NCI-H2029 treated with DMSO at 0.1 percent for 48 hours (cell line): ENCODE data around the gene FAM171A2.
"Not testable (repeated sequence)": the region's sequence is repeated elsewhere in the genome, so short reads cannot be mapped to it uniquely, and the experiment has no call there.

Source experiments
- DNase-seq: peaks from one replicate; lab custom pipeline; 2025; lab: John Stamatoyannopoulos, UW

Gene FAM171A2

DNA sequence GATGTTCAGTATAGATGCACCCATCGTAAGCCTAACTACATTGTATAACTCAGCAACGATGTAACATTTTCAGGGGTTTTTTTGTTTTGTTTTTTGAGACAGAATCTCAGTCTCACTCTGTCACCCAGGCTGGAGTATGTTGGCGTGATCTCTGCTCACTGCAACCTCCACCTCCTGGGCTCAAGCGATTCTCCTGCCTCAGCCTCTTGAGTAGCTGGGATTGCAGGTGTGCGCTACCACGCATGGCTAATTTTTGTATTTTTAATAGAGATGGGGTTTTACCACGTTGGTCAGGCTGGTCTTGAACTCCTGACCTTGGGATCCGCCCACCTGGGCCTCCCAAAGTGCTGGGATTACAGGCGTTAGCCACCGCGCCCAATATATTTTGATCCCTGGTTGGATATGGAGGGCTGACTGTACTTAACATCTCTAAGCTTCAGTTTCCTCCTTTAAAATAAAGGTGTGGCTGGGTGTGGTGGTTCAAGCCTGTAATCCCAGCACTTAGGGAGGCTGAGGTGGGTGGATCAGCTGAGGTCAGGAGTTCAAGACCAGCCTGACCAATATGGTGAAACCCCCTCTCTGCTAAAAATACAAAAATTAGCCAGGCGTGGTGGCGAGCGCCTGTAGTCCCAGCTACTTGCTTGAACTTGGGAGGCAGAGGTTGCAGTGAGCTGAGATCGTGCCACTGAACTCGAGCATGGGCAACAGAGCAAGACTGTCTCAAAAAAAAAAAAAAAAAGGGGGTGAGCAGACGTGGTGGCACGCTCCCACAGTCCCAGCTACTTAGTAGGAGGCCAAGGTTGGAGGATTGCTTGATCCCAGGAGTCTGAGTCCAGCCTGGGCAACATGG is 16.2 kb downstream of the FAM171A2 start:
- not testable (repeated sequence) for DNase-seq

DNA sequence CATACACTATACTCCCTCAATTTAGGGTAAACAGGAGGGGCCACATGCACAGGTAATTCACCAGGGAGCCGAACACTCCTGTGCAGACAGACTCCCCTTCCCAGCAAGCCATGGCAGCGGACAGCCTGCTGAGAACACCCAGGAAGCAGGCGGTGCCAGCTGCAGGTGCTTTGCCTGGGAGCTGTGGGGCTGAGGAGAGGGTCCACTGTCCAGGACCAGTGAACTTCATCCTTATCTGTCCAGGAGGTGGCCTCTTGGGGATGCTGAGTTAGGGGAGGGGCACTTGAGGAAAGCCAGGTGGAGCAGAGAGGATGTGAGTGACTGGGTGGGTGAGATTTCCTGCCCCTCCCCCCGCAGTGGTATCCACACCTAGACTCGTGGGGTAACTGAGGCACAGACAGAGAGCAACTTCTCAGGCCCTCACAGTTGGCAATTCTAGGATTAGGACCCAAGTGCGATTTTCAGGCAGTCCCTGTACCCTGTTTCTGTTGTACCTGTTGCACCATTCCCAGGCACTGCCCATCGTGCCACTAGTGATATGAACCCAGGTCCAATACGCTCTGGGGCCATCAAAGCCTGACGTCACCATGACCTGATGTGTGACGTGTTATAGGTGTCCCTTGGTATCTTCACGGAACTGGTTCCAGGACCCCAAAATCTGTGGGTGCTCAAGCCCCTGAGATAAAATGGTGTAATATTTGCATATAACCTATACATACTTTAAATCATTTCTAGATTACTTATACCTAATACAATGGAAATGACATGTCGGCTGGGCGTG is 17.4 kb downstream of the FAM171A2 start:
- DNase-seq: no peak

DNA sequence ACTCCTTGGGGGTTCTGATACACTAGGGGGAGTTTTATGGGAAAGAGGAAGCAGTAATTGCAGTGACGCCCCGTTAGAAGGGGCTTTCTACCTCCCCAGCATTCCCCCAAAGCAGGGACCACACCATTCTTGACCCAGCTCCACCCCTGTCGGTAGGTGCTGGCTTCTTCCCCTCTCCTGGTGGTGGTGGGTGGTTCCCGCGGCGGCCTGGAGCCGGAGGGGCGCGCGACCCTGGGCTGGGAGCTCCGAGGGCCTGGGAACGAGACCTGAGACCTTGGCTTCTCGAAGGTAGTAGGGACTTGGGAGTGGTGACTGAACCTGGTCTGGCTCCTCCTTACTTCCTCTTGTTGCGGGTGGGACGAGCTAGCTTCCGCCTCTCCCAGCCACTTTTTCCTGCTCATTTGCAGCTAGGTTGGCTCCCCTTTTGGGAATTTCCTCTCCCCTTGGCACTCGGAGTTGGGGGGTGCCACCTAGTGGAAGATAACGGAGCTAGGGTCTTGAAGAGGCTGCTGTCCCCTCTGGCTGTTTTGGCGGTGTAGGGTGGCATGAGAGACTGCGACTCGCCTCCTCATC is 18.1 kb downstream of the FAM171A2 start:
- no peak for DNase-seq

DNA sequence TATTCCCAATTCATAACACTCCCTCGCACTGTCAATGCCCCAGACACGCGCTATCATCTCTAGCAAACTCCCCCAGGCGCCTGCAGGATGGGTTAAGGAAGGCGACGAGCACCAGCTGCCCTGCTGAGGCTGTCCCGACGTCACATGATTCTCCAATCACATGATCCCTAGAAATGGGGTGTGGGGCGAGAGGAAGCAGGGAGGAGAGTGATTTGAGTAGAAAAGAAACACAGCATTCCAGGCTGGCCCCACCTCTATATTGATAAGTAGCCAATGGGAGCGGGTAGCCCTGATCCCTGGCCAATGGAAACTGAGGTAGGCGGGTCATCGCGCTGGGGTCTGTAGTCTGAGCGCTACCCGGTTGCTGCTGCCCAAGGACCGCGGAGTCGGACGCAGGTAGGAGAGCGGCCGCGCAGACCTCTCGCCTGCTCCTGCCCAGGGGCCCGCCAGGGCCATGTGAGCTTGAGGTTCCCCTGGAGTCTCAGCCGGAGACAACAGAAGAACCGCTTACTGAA is 18.7 kb downstream of the FAM171A2 start, which contains the start of gene GRN:
Gene GRN (plus strand): TSS at position 364 of the 515 bp plus-strand sequence. CDS start 3,863 bp downstream, outside the sequence.
- peak; percentile 91 for DNase-seq

DNA sequence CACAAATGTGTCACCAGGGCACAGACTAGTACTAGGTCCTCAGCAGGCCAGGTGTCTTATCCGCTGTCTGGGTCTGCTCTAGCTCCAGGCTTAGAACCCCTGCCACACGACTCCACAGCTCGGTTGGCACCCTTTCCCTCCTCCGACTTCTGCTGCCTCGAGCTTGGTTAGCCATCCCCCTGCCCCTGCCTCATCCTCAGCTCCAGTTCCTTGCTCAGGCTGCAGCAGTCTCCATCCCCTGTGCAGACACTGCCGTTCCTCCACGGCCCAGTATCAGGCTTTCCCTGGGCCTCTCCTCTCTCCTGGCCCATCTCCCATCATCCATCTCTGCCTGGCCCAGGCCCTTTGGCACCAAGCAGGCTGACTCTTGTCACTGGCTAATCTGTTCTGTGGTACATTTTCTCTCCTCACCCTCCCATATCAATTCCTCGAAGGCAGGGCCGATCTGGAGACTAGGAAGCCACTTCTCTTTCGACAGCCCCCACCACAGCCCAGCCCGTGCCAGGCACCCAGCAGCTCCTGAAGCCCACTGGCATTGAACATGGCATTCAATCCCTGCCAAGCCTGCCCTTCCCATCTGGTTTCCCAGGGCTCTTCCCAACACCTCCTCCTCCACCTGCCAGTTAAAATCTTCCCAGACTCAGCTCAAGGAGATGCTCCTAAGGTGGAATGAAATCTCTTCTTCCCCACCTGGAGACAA is 20.0 kb downstream of the FAM171A2 start:
- DNase-seq: no peak

DNA sequence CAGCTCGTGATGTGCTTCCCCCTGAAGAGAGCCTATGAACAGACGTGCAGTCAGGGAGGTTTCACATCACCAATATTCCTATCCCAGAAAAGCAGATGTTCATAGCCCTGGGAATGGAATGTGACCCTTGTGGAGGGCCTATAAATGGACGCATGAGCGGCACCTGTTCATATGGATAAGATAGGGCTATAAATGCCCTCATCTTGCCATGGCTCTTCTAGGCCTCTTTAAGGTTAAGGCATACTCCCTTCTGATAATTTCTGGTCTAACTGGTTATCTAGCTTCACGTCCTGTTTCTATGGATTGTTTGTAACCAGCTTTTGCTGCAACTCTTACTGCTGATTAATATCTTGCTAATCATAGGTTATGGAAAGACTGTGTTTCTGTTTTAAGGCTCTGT is 23.1 kb downstream of the FAM171A2 start:
- DNase-seq: not testable (repeated sequence)

DNA sequence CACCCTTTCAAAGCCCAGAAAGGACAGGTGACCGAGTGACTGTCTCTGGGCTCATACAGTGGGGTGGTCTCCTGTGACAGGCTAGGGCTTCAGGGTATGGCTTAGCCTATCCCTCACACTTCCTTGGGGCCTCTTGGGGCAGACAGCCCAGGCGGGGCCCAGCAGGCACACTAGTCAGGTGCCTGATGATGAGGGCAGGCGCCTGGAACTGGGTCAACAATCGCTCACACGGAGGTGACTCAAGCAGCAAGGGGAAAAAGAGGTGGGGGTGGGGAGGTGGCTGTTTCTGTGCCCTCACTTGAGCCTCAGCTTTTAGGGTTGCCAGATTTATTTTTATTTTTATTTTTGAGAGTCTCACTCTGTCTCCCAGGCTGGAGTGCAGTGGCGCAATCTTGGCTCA is 25.0 kb downstream of the FAM171A2 start:
- no peak for DNase-seq

DNA sequence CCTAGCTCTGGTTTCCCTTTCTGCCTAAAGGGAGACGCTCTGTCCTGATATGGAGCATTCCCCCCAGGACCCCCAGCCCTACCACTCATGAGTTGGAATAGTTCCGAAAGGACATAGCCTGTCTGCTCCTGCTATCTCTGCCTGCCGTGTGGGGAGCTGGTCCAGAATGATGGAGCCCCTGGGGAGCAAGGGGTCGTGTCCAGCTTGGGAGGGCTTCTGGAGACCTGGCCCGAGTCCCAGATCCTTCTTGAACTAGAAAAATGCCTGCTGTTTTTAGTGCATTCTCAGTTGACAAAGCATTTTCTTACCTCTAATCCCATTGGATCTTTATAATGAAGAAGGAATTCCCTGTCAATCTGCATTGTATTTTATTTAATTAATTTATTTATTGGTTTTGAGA is 27.7 kb downstream of the FAM171A2 start:
- no peak for DNase-seq

DNA sequence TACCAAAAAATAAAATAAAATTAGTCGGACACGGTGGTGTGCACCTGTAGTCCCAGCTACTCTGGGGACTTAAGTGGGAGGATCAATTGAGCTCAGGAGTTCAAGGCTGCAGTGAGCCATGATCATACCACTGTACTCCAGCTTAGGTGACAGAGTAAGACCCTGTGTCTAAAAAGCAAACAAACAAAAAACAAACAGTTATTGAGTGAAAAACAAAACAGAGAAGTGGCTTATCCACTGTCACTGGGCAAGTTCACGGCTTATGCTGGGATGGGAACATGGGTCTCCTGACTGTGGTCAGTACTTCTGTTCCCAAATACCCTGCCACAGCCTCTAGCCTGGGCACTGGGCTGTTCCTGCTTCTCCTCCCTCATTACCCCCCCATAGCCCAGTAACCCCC is 28.1 kb downstream of the FAM171A2 start:
- no peak for DNase-seq

DNA sequence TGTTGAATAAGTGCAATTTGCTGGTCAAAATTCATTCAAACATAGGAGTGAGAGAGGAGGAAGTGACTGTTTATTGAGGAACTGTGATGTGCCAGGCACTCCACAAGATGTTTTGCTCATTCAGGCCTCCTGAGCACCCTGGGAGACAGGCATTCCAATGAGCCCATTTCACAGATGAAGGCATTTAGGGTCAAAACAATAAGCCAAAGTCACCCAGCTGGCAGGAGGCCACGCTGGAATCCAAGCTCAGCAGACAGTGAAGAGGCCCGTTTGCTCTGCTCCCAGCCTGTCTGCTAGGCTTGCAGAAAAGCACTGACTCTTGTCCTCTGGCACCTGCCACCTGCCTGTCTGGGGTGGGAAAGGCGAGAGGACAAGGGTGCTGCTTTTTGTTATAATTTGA is 28.9 kb downstream of the FAM171A2 start:
- no peak for DNase-seq

DNA sequence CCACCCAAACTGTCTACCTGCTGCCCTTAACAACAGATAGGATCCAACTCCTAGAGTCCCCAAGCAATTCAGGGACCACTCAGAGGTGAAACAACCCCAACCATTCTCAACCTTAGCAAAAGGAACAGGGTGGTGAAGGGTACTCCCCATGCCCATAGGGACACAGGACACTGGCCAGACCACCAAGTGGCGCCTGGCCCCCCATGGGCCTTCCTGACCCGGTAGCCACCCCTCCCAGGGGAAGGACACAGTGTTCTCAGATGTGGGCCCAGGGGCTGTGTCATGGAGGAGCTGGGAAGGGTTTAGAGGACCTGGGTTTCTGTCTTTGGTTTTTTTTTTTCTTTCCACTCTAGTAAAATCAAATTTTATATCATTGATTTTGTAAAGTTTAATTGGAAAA is 29.3 kb downstream of the FAM171A2 start:
- DNase-seq: no peak

DNA sequence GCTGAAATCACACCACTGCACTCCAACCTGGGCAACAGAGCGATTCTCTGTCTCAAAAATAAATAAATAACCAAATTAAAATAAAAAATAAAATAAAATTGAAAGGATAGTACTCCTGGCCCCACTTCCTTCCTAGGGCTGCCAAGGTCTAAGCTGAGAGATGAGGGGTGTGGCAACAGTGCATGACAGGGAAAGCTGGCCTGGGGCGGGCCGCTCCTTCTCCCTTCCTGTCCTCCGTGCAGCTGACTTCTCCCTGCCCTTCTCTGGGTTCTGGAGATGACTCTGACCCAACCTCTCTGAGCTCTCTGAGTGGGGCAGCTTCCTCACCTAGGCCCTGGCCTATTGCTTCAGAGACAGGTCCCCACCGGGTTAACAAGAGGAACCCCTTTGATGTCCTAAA is 30.3 kb downstream of the FAM171A2 start:
- no peak for DNase-seq

DNA sequence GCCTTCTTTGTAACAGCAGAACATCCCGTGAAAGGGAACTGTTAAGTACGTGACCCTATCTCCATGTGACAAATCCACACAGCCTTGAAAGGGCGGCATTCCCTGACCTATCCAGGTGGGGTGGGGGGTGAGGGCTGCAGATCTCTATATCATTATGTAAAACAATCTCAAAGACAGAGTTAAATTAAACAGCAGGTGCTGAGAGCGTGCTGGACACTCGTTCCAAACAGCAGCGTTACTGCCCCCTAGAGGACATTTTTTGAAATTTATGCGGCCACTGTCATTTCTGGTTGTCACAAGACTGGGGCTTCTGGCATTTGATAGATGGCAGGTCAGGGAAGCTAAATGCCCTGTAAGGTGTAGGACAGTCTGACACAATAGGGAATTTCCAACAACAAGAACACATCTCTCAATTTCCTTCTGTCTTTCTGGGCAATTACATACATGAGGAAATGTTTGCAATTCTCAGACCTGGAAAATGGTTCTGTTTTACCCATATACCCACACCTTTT is 32.3 kb downstream of the FAM171A2 start:
- DNase-seq: peak; percentile 55

DNA sequence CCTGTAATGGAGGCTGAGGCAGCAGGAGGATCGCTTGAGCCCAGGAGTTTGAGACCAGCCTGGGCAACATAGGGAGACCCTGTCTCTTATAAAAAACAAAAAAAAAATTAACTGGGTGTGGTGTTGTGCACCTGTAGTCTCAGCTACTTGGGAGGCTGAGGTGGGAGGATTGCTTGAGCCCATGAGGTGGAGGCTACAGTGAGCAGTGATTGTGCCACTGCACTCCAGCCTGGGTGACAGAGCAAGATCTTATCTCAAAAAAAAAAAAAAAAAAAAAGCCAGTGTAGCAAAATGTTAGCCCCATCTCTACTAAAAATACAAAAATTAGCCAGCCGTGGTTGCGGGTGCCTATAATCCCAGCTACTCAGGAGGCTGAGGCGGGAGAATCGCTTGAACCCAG is 33.4 kb downstream of the FAM171A2 start:
- not testable (repeated sequence) for DNase-seq

DNA sequence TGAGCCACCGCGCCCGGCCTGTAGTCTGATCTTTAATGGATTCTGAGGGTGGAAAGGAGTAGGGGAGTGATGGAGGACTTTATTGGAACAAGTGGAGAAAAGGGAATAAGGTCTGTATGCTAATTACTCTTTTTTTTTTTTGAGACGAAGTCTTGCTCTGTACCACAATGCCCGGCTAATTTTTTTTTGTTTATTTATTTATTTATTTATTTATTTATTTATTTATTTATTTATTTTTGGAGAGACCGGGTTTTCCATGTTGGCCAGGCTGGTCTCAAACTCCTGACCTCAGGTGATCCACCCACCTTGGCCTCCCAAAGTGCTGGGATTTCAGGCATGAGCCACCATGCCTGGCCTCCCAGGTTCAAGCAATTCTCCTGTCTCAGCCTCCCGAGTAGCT is 34.1 kb downstream of the FAM171A2 start:
- not testable (repeated sequence) for DNase-seq

DNA sequence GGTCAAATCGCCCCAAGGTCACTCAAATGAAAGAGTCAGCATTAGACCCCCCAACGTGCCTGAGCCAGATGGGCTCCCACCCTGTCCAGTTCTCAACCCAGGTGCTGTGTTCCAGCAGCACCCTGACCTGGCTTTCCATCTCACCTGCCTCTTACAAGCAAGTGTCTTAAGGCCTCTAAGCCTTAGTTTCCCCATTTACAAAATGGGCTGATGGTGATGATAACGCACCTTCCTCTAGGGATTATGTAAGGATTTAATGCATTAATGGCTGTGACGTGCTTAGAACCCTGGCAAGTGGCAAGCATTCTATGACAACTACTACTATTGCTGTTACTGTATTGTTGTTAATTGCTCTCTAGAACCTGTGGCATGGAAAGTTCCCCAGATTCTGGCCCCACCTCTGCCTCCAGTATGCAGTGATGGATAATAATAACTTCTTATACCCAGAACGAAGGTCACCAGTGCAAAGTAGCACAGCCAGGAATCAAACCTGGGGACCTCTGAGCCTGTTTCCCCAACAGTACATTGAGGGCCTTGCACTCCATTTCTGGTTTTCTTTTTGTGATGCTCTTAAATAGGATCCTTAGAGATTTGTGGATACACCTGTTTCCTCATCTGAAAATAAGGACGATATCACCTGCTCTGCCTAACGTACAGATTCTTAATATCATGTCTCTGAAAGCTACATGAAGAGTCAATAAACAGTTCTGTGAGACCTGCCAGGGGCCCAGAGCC is 35.8 kb downstream of the FAM171A2 start:
- DNase-seq: no peak

DNA sequence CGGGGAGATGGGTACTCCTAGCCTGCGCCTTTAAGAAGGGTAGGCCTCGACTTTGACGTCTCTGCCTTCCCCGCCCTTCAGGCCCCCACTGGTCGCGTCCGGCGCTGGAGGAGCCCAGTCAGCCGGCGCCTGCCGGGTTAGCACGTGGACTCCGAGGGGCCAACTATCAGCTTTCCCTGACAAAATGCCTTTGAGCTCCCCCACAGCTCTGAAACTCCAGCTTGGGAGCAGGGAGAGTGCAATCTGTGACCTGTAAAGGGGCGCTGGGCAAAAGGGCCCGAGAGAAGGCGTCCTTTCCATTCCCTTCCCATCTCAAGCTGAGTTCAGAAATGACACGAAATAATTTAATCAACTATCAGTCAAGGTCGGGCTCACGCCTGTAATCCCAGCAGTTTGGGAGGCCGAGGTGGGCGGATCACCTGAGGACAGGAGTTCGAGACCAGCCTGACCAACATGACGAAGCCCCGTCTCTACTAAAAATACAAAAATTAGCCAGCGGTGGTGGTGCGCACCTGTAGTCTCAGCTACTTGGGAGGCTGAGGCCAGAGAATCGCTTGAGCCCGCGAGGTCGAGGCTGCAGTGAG is 36.7 kb downstream of the FAM171A2 start:
- peak; percentile 58 for DNase-seq

DNA sequence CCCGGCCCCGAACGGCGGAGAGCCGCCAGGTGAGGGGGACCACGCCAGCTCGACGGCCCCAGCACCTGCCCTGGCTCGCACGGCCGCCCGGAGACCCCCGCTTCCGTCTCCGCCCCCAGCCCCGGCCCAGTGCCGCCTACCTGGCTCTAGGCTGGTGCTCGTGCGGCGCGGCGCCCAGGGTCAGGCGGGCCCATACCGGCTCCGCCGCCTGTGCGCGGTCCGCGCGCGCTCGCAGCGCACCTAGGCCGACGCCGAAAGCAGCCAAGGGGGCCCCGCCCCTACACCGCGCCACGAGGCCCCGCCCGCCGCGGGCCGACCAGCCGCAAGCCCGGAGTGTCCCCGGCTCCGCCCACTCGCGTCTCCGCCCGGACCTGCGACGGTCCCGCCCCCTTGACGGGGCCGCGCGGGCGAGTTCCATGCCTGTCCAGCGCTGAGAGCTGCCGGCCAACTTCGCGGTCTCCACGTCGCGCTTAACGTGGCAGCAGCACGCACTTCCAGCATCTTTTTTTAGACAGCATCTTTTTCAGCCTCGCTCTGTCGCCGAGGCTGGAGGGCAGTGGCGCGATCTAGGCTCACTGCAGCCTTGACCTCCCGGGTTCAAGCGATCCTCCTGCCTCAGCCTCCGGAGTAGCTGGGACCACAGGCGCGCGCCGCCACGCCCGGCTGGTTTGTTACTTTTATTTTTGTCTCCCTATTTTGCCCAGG is 38.9 kb downstream of the FAM171A2 start, which contains the start of gene SLC25A39:
Gene SLC25A39 (minus strand): TSS at position 253 of the 705 bp plus-strand sequence. CDS start 1,261 bp downstream, outside the sequence.
- DNase-seq: peak; percentile 55

DNA sequence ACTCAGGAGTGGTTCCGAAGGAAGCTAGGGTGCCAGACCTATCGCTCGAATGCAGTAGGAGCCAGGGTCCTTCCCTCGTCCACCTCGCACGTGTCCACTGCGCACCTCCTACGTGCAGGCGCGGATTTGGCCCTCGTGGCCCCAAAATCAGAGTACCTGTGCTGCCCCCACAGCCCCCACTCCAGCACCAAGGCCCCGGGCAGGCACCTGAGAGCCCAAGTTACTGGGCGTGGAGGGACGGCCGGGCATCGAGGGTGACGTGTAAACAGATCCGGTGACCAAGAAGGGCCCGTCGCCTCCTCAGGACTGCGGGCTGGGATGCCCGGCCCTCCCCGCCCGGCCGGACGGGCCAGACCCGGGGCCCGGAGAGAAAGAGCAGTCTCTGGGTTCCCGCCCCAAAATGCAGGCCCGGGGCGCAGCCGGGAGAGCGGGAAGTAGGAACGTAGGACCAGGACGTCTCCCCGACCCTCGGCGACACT is 39.5 kb downstream of the FAM171A2 start:
- no peak for DNase-seq
